Measurements from ENCODE around the gene PER2. TPM values are rescaled to one million over a fixed set of nuclear protein-coding genes. Genes with fewer than 3 reads are reported as not detected.
A peak's percentile ranks its signal among the peaks of the same experiment; 100 is the strongest.

Gene PER2
- total RNA-seq, 1 donor from 2014 or later = 2.9 TPM

DNA sequence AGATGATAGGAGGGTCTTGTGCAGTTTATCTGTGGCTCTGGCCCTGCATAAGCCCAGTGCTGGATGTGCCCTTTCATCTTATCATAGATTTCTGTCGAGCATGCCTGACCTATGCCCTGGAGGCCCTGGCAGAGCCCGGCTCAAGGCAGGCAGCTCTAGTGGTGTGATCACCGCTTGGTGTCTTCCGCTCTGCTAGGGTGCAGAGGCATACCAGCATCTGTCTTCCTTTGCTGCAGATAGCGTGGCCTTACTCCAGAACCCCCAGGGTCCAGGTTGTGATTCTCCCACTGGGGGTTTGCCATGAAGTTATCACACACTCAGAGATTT, 18.2 kb upstream of the PER2 start:
- TF ChIP-seq CTCF (IDR thresholded peaks at IDR 0.05) = no peak
- H3K27me3 Mint-ChIP-seq (ENCODE audit: low read depth) = peaks cover 5% of the 10 kb centered on the region
- DNase-seq (ENCODE audit: low spot score) = peak; percentile 37
- H3K4me1 Mint-ChIP-seq (ENCODE audit: low read depth) = peaks cover 6% of the 10 kb centered on the region
- H3K4me3 Mint-ChIP-seq (ENCODE audit: unreplicated experiment) = no peak overlapping the region
- no peaks in the 10 kb centered on the region for H3K36me3 Mint-ChIP-seq (ENCODE audit: low read depth)
- no peak overlapping the region for H3K27ac Mint-ChIP-seq (ENCODE audit: unreplicated experiment)
- no peaks in the 10 kb centered on the region for H3K9me3 Mint-ChIP-seq (ENCODE audit: low read depth)

GRCh38 chr2:238305965-238306671, 17.7 kb upstream of the PER2 start:
- H3K27me3 Mint-ChIP-seq (ENCODE audit: low read depth) = peaks cover 2% of the 10 kb centered on the region
- TF ChIP-seq CTCF (IDR thresholded peaks at IDR 0.05) = no peak
- peaks cover 6% of the 10 kb centered on the region for H3K4me1 Mint-ChIP-seq (ENCODE audit: low read depth)
- no peaks in the 10 kb centered on the region for H3K9me3 Mint-ChIP-seq (ENCODE audit: low read depth)
- H3K36me3 Mint-ChIP-seq (ENCODE audit: low read depth) = no peaks in the 10 kb centered on the region
- H3K4me3 Mint-ChIP-seq (ENCODE audit: unreplicated experiment) = no peak overlapping the region
- DNase-seq (ENCODE audit: low spot score) = no peak
- no peak overlapping the region for H3K27ac Mint-ChIP-seq (ENCODE audit: unreplicated experiment)

DNA sequence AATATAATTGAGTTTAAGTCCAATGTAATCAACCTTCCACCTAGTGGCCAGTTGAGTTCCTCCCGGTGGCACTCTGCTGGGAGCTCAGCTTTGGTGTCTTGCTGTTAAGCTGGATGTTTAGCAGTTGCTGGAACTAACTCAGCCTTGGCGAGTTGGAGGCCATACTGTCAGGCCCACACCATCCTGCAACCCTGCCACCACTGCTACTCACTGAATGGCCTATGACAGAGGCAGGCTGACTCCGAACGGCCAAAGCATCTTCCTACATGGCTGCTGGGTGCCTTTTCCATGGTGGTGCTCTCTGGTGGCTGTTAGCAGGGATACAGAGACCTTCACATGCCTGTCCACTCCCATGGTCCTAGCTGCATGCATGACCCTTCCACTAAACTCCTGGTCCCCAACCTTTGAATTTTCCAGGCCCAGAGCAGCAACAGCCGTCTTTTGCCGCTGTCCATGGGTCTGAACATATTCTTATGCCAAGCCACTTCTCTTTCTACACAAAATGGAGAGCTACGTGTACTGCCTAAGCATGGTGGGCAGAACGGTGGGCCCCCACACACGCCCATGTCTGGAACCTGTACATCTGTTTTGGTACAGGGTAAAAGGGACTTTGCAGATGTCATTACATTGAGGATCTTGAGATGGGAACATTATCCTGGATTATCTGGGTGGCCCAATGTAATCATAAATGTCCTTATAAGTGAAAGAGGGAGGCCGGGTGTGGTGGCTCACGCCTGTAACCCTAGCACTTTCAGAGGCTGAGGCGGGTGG, 16.9 kb upstream of the PER2 start:
- DNase-seq (ENCODE audit: low spot score) = no peak
- Mint-ChIP-seq H3K4me3 (ENCODE audit: unreplicated experiment) (no peak overlapping the region), H3K36me3 (ENCODE audit: low read depth) (no peaks in the 10 kb centered on the region), H3K4me1 (ENCODE audit: low read depth) (peaks cover 6% of the 10 kb centered on the region), H3K9me3 (ENCODE audit: low read depth) (no peaks in the 10 kb centered on the region), H3K27ac (ENCODE audit: unreplicated experiment) (no peak overlapping the region), H3K27me3 (ENCODE audit: low read depth) (no peaks in the 10 kb centered on the region)
- TF ChIP-seq CTCF (IDR thresholded peaks at IDR 0.05) = peak; percentile 25

DNA sequence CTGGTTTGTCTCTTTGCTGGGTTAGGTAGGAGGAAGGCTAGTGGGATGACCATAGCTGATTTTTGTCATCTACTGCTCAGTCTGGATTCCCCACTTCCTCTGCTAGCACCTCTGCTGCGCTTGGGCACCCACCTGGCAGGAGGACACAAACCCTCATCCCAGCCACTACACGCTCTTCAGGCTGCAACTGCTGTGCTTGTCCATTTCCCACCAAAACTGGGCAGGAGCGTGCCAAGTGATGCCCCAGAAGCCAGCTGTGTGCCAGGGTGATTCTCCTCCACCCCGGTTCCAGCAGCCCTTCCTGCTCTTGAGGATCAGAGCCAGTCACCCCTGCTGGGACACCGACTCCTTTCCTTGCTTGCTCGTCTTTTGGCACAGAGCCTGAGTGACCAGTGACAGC, 15.7 kb upstream of the PER2 start:
- Mint-ChIP-seq H3K36me3 (ENCODE audit: low read depth) (no peaks in the 10 kb centered on the region), H3K27ac (ENCODE audit: unreplicated experiment) (no peak overlapping the region), H3K9me3 (ENCODE audit: low read depth) (no peaks in the 10 kb centered on the region), H3K27me3 (ENCODE audit: low read depth) (no peaks in the 10 kb centered on the region), H3K4me1 (ENCODE audit: low read depth) (peaks cover 6% of the 10 kb centered on the region), H3K4me3 (ENCODE audit: unreplicated experiment) (no peak overlapping the region)
- TF ChIP-seq CTCF (IDR thresholded peaks at IDR 0.05) = no peak
- peak; percentile 52 for DNase-seq (ENCODE audit: low spot score)

DNA sequence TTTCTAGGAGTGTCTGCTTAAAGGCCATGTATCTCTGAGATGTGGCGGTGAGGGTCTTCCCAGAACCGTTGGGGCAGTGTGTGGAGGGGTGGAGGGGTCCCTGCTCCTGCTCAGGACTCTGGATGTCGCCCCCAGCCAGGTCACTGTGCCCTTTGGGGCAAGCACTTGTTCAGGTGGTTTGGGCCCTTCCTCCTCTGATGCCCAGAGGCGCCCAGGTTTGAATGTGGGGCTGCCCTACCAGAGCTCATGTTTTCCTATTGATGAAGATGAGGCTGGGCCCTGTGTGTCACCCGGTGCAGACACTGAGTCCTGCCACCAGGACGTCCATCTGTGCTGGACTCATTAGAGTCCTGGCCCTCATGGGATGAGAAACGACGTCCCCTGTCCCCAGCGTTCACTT, 14.3 kb upstream of the PER2 start:
- Mint-ChIP-seq H3K9me3 (ENCODE audit: low read depth) (no peaks in the 10 kb centered on the region), H3K27me3 (ENCODE audit: low read depth) (peaks cover 2% of the 10 kb centered on the region), H3K27ac (ENCODE audit: unreplicated experiment) (no peak overlapping the region), H3K4me1 (ENCODE audit: low read depth) (peaks cover 6% of the 10 kb centered on the region), H3K36me3 (ENCODE audit: low read depth) (no peaks in the 10 kb centered on the region), H3K4me3 (ENCODE audit: unreplicated experiment) (no peak overlapping the region)
- DNase-seq (ENCODE audit: low spot score) = peak; percentile 76
- TF ChIP-seq CTCF (IDR thresholded peaks at IDR 0.05) = no peak
